Endothelial cell of umbilical vein (primary cell): ENCODE results near the gene RGS6. TPM values are rescaled to one million over a fixed set of nuclear protein-coding genes. Genes with fewer than 3 reads are reported as not detected.

ENCODE experiments used
- BruUV-seq: library from RNA; stranded (reverse); fragments of 400-500 nt; replicated peaks from 2 replicates; lab custom pipeline; 2021; lab: Mats Ljungman, UMichigan
- CTCF ChIA-PET: fragments of 300-600, 350-600 bp; sonication (Branson Sonifier 250); formaldehyde crosslinking; loops from one replicate; lab custom pipeline; 2021; ENCODE audit warnings: antibody characterized with exemption, inconsistent platforms; lab: Charles Lee
- POLR2A ChIA-PET: fragments of 300-600, 350-600 bp; sonication (Branson Sonifier 250); formaldehyde crosslinking; loops from one replicate; lab custom pipeline; 2021; ENCODE audit warnings: antibody characterized with exemption, inconsistent platforms; lab: Charles Lee
- DNase-seq: peaks from one replicate; pipeline ENCODE4 v3.0.0-alpha.2; 2011; ENCODE audit warnings: low read depth, low spot score
- FAIRE-seq: peaks from 2 replicates; lab custom pipeline; 2011; peaks lifted over from hg19 to GRCh38; lab: Jason Lieb, UNC
- H2AFZ ChIP-seq: 2 replicates; pipeline ENCODE4 v1.6.0; 2012; ENCODE audit warnings: low read depth, low read length, control low read depth, inconsistent platforms
- H3K27ac ChIP-seq: 2 replicates; pipeline ENCODE4 v1.5.1; 2011; ENCODE audit warnings: low read depth, mild to moderate bottlenecking, control low read depth, low read length, moderate library complexity; ENCODE audit not compliant: insufficient read depth
- H3K27me3 ChIP-seq, 2 experiments: 2 replicates each; pipeline versions ENCODE4 v1.6.0 to v1.6.1; 2011; ENCODE audit warnings: low read length in 2 of 2, mixed read lengths in 1 of 2; ENCODE audit not compliant: control insufficient read depth in 2 of 2, insufficient read depth in 2 of 2
- H3K36me3 ChIP-seq, 2 experiments: 2 replicates in 1 of 2; 3 replicates in 1 of 2; pipeline ENCODE4 v1.5.1; 2011; ENCODE audit warnings: low read length in 2 of 2, mild to moderate bottlenecking in 1 of 2, moderate library complexity in 1 of 2; ENCODE audit not compliant: control insufficient read depth in 2 of 2, insufficient read depth in 2 of 2; ENCODE audit errors: extremely low read depth in 1 of 2
- H3K4me1 ChIP-seq: 3 replicates; pipeline ENCODE4 v1.5.1; 2011; ENCODE audit warnings: mild to moderate bottlenecking, low read length; ENCODE audit not compliant: control insufficient read depth, insufficient read depth; ENCODE audit errors: extremely low read depth
- H3K4me2 ChIP-seq: 2 replicates; pipeline ENCODE4 v1.6.1; 2011; ENCODE audit warnings: low read length, control low read depth, mixed read lengths; ENCODE audit not compliant: insufficient read depth
- H3K4me3 ChIP-seq, 3 experiments: fragments of 200-600 bp in 1 of 3; sonication (generic), shearing (Covaris generic) in 1 of 3; replicated peaks in 1 of 3; 2 replicates each; pipeline ENCODE4 v1.5.1; 2011 to 2016; ENCODE audit warnings: control low read depth in 3 of 3, low read length in 3 of 3, mild to moderate bottlenecking in 2 of 3, inconsistent platforms in 1 of 3, low read depth in 1 of 3, moderate library complexity in 1 of 3; ENCODE audit not compliant: insufficient read depth in 1 of 3
- H3K79me2 ChIP-seq: 2 replicates; pipeline ENCODE4 v1.6.0; 2012; ENCODE audit warnings: low read length, inconsistent platforms; ENCODE audit not compliant: control insufficient read depth, insufficient read depth
- H3K9ac ChIP-seq: replicated peaks from 2 replicates; pipeline ENCODE3; 2011; ENCODE audit warnings: low read length, control low read depth; ENCODE audit not compliant: insufficient read depth; ENCODE audit errors: extremely low read depth
- H3K9me1 ChIP-seq: replicated peaks from 3 replicates; pipeline ENCODE4 v1.6.0; 2011; ENCODE audit warnings: mild to moderate bottlenecking, low read length; ENCODE audit not compliant: control insufficient read depth, insufficient read depth; ENCODE audit errors: extremely low read depth
- H3K9me3 ChIP-seq: replicated peaks from 2 replicates; pipeline ENCODE4 v1.5.1; 2012; ENCODE audit warnings: low read length, inconsistent platforms; ENCODE audit not compliant: control insufficient read depth, insufficient read depth
- H4K20me1 ChIP-seq: replicated peaks from 2 replicates; pipeline ENCODE3; 2011; ENCODE audit warnings: mild to moderate bottlenecking, low read length; ENCODE audit not compliant: control insufficient read depth, insufficient read depth; ENCODE audit errors: extremely low read depth
- CTCF ChIP-seq, 2 donors: IDR thresholded peaks; 1 replicate in 1 of 2; 2 replicates in 1 of 2; pipeline ENCODE4 v1.5.1; 2011; ENCODE audit warnings: low read length in 2 of 2, mild to moderate bottlenecking in 2 of 2, moderate library complexity in 2 of 2, control low read depth in 1 of 2, inconsistent platforms in 1 of 2, low read depth in 1 of 2; ENCODE audit not compliant: insufficient read depth in 1 of 2; ENCODE audit errors: extremely low read depth in 1 of 2
- EZH2 ChIP-seq: IDR thresholded peaks from 2 replicates; pipeline ENCODE4 v1.6.1; 2012; ENCODE audit warnings: borderline replicate concordance, low read depth, mild to moderate bottlenecking, moderate library complexity, low read length, inconsistent platforms; ENCODE audit not compliant: severe bottlenecking
- FOS ChIP-seq: IDR thresholded peaks from 2 replicates; pipeline ENCODE4 v1.6.1; 2011; ENCODE audit warnings: mild to moderate bottlenecking, low read length, moderate library complexity, borderline replicate concordance; ENCODE audit not compliant: insufficient read depth
- GATA2 ChIP-seq: IDR thresholded peaks from 2 replicates; pipeline ENCODE4 v1.7.0; 2011; ENCODE audit warnings: low read depth, mild to moderate bottlenecking, moderate library complexity, mixed read lengths, low read length; ENCODE audit not compliant: insufficient read length, insufficient read depth
- JUN ChIP-seq: IDR thresholded peaks from 2 replicates; pipeline ENCODE4 v1.6.1; 2011; ENCODE audit warnings: borderline replicate concordance, low read depth; ENCODE audit not compliant: insufficient read length, insufficient read depth
- MAX ChIP-seq: IDR thresholded peaks from 2 replicates; pipeline ENCODE4 v1.6.1; 2011; ENCODE audit not compliant: insufficient read depth, insufficient read length
- MYC ChIP-seq: IDR thresholded peaks from one replicate; pipeline ENCODE4 v1.6.1; 2011; ENCODE audit warnings: mild to moderate bottlenecking, low read depth, low read length
- POLR2A ChIP-seq: IDR thresholded peaks from 2 replicates; pipeline ENCODE4 v1.6.1; 2012; ENCODE audit warnings: low read depth, mild to moderate bottlenecking, control low read depth, low read length
- POLR2AphosphoS5 ChIP-seq: IDR thresholded peaks from 2 replicates; pipeline ENCODE4 v1.6.1; 2012; ENCODE audit warnings: low read depth, mild to moderate bottlenecking, control low read depth, low read length, moderate library complexity; ENCODE audit not compliant: insufficient read depth
- dilution Hi-C: fragments of 300-500 bp; cut with MboI; formaldehyde crosslinking; loops from one replicate; pipeline ENCODE4 v1.15.0; 2019; ENCODE audit warnings: low sequenced_read_pairs; ENCODE audit not compliant: extremely low pct_ligation_motif_present
- intact Hi-C: fragments of 100-400 bp; cut with micrococcal nuclease; formaldehyde crosslinking; loops from one replicate; pipeline ENCODE4 v1.10.0; 2022
- polyA plus RNA-seq, 4 experiments: library from polyadenylated mRNA; depleted of rRNA in 3 of 4; stranded (reverse) in 3 of 4; unstranded in 1 of 4; fragments of >200 nt; gene quantifications; 2 replicates each; pipeline versions ENCODE4 v1.2.1 to v1.2.3, GENCODE V29; 2011 to 2012; ENCODE audit warnings: missing spikeins in 1 of 4
- total RNA-seq: library from RNA; stranded (reverse); gene quantifications from 2 replicates; pipeline ENCODE4 v1.2.3, GENCODE V29; 2021

Gene RGS6
- total and polyA plus RNA-seq, 2 donors (not counting 3 experiments of a cell fraction or from before 2014, with no cell fraction given): not detected

GRCh38 chr14:72256055-72256454 lies 323.8 kb downstream of the RGS6 start:
- BruUV-seq: no TSS peak
- ChIA-PET POLR2A (no interaction called here), CTCF (no interaction called here)
- H3K27me3 ChIP-seq: no peaks in the 10 kb centered on the region
- H3K36me3 ChIP-seq: no peaks in the 10 kb centered on the region
- peaks cover 2% of the 10 kb centered on the region for H3K9me3 ChIP-seq
- no peaks in the 10 kb centered on the region for H4K20me1 ChIP-seq
- no peak overlapping the region for H3K4me3 ChIP-seq
- no peak overlapping the region for H3K27ac ChIP-seq
- no peaks in the 10 kb centered on the region for H3K9me1 ChIP-seq
- intact Hi-C loops (no loop called here), dilution Hi-C loops (no loop called here)
- no peak for DNase-seq
- FAIRE-seq: no peak
- no peaks in the 10 kb centered on the region for H3K4me1 ChIP-seq
- H3K4me2 ChIP-seq: no peak overlapping the region
- no peak overlapping the region for H2AFZ ChIP-seq
- no peaks in the 10 kb centered on the region for H3K79me2 ChIP-seq
- TF ChIP-seq MAX: no peak
- TF ChIP-seq EZH2: no peak
- TF ChIP-seq GATA2: no peak
- TF ChIP-seq CTCF (IDR thresholded peaks at IDR 0.05; ENCODE audit: extremely low read depth in 1 of 2, insufficient read depth in 1 of 2, low read depth in 1 of 2, low read length in 2 of 2): no peak
- no peak for TF ChIP-seq POLR2A
- no peak for TF ChIP-seq MYC
- TF ChIP-seq JUN: no peak
- TF ChIP-seq FOS: no peak
- no peak for TF ChIP-seq POLR2AphosphoS5
- no peak overlapping the region for H3K9ac ChIP-seq
